Measurements from ENCODE around the gene ANTXR1.

DNA sequence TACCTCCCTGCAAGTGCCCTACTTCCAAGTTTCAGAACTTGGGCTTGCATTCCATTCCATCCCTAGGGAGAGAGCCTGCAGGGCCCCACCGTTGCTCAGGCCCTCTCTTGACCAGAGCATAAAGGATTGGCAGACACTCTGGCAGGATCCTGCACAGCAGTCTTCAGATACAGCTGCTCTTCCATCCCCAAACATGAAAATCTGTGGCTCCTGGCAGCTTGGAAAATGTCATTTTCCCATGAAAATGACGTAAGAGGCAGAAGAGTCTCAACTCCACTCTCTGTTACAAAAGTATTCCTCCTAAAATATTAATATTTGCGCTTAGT lies 211.5 kb downstream of the ANTXR1 start:
- TF ChIP-seq, protein P1, sequence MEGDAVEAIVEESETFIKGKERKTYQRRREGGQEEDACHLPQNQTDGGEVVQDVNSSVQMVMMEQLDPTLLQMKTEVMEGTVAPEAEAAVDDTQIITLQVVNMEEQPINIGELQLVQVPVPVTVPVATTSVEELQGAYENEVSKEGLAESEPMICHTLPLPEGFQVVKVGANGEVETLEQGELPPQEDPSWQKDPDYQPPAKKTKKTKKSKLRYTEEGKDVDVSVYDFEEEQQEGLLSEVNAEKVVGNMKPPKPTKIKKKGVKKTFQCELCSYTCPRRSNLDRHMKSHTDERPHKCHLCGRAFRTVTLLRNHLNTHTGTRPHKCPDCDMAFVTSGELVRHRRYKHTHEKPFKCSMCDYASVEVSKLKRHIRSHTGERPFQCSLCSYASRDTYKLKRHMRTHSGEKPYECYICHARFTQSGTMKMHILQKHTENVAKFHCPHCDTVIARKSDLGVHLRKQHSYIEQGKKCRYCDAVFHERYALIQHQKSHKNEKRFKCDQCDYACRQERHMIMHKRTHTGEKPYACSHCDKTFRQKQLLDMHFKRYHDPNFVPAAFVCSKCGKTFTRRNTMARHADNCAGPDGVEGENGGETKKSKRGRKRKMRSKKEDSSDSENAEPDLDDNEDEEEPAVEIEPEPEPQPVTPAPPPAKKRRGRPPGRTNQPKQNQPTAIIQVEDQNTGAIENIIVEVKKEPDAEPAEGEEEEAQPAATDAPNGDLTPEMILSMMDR (conservative IDR thresholded peaks at IDR 0.05): no peak
- TF ChIP-seq EZH2 (IDR thresholded peaks at IDR 0.05; ENCODE audit: low read depth): no peak
